ENCODE data around the gene NCOA7.

NCOA7 gene

DNA sequence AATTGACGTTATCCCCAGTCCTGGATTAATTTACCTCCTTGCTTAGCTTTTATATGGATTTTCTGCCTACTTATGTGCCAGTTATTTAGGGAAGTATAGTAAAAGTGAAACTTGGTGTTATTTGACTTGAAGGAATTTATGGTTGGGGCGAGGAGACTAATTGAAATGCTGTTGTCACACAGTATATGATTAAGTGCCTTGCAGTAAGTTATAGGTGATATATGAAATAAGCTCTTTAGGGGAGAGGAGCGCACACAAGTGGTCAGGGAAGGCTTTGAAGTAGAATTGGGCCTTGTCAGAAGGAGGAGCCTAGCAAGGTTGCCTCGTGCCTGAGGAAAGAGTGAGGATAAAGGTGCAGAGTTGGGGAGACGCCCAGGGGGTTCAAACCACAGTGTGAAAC lies 20.5 kb downstream of the NCOA7 start:
- no peak for DNase-seq (ENCODE audit: low spot score)

DNA sequence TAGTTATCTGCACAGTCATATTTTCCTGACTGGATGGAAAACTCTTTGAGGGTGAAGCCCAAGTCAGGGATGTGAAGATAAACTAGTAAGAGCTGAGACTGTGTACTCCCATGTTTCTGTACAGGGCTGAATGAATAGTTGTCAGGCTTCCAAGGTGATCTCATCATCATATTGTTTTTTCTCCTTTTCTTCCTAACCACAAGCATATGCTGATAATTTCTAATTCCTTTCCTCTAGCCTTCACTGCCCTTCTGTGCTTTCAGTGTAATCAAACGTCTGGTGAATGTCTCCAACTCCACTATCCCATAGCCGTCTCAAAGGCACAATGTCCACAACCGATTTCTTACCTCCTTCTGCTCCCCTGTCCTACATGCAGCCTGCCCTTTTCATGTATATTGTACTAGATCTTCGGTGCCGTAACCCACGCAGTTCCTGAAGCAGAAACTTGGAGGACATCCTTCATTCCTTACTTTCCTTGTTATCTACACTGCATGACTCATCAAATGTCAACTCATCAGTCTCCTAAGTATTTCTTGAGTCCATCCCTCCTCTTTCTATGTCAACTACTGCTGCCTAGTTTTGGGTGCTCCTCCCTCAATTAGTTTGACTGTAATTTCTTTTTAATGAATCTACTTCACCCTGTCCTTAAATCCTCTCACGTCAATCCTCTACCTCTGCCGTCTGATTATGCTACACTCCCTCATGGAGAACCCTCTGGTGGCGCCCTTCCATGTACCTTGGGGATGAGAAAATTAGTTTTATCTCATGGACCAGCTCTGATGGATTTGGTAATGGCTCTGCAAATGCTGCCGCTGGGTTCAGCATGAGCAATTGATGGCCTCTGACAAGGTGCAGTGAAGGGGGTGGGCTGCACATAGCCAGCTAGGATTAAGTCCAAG lies 21.9 kb downstream of the NCOA7 start:
- DNase-seq (ENCODE audit: low spot score): no peak

DNA sequence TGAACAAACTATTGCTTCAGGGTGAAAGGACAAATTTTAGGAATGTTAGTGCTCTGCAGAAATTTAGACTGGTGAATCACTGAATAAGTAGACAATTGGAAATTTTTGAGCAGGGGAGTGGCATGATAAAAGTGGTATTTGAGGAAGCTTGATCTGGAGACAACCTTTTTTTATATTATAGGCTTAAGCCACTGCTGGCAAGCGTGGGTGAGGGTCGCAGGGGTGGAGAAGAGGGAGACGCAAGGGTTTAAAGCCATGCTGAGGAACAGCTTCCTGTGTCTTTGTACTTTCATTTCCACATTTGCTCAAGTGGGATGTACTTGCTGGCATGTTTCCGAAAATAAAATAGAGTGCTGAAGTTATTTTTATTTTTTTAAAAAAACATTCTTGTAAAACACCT lies 23.7 kb downstream of the NCOA7 start:
- DNase-seq (ENCODE audit: low spot score): no peak

DNA sequence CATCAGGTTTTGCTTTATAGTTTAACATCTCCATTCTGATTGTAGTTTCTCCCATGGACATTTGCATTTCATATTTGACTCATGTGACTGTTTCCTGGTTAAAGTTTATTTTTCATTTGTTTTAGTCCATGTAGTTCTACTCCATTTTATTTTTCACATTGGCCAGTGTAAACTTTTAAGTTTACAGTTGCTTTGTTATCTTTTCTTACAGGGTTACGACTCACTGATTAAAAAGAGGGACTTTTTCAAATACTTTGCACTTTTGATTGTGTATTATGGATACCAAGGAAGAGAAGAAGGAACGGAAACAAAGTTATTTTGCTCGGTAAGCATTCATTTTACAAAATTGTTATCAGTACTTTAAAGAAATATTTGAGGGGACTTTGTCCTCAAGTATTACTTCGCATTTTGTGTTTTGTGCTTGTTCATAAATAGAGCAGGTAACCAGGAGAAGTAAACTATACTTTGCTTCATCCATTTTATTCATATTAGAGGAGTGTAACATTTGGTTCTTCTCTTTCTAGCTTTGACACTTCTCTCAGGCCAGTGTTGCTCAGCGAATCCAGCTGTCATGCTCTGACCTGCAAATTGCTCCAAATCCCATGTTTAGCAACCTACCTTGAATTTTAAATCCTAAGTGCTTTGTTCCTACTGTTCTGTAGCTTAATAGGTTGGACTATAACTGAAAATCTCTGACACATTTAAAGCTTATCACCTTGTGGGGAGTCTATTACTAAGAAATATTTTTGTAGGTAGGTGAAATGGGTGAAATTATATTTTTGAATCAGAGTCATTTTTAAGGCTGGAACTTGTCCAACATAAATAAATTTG lies 24.5 kb downstream of the NCOA7 start:
- DNase-seq (ENCODE audit: low spot score): no peak

DNA sequence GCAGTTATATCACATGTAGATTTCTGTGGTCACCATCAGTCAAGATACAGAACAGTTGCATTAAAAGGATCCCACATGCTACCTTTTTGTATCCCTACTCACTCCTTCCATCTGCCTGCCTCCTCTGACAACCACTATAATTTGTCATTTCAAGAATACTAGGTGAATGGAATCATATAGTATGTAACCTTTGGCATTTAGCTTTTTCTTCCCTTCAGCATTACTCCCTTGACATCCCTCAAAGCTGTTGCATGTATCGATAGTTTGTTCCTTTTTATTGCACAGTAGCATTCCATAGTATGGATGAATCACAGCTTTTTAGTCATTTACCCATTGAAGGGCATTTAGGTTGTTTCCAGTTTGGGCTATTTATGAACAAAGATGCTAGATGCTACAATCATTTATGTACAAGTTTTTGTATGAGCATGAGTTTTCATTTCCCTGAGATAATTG lies 26.1 kb downstream of the NCOA7 start:
- DNase-seq (ENCODE audit: low spot score): no peak

DNA sequence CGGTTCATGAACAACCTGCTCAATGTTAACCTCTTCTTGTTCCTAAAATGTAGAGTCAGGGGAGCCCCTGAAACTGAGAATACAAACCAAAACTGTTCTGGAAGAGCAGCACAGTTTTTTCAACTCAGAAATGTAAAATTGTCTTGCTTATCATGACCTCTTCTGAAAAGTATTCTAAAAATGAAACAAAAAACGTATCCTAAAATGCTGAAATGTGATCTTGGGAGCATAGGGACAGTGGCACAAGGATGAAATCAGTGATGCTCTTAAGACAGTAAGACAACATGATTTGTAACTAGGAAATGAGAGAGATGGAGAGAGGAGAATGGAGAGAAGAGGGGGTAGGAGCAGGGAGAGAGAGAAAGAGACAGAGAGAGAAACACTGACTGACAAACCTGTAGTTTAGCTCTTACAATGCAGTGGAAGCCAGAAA lies 27.5 kb downstream of the NCOA7 start:
- no peak for DNase-seq (ENCODE audit: low spot score)

DNA sequence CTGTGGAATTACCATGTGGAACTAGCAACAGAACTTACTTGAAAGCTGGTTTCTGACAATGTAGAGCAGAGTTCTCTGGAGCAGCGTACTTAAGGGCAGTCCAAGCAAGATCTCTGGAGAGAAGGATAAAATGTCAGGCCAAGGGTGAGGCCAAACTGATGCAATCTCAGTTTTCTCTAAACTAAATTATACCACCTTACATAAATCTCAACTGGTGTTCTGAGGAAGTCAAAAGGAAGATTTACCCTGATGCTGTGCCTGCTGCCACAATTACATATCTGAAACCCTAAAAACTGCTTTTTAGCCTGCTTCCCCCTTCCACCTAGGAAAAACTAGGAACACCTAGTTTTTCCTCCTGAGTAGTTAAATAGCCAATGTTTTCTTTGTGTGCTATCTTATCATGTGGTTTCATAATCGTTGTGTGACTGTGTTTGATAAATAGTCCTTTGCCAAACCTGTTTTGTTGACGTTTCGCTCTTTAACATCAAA lies 28.1 kb downstream of the NCOA7 start:
- no peak for DNase-seq (ENCODE audit: low spot score)

DNA sequence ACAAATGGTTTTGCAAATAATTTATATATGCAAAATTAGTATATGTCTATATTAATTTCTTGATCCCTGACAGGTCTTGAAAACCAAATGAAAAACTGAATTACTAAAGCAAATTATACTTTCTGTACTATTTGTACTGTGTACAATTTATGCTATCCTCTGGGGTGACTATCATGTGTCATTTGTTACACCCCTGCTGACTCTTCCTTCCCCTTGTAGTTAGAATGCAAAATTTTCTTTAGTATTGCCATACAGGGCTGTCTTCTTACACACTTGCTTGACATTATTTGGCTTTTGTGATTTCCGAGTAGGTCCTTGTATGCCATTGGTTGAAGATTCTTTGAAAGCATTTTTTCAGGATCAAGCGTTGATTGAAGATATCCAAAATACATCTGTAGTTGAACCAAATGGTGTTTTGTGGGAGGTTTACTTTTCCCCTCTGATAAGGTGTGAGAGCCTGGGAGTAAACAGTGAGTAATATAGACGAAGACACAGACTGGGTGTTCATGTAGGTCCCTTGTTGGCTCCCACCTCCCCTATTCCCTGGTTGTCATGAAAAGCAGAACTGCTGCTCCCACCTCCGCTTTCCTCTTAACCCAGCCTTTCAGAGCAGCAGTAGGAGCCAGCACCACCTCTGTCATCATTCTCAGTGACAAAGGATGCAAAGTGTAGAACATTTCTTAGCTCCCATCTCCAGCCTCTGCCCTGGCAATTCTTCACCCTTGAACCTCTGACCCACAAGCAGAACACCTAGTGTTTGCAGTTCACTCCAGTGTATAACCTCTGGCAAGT lies 29.0 kb downstream of the NCOA7 start:
- no peak for DNase-seq (ENCODE audit: low spot score)

DNA sequence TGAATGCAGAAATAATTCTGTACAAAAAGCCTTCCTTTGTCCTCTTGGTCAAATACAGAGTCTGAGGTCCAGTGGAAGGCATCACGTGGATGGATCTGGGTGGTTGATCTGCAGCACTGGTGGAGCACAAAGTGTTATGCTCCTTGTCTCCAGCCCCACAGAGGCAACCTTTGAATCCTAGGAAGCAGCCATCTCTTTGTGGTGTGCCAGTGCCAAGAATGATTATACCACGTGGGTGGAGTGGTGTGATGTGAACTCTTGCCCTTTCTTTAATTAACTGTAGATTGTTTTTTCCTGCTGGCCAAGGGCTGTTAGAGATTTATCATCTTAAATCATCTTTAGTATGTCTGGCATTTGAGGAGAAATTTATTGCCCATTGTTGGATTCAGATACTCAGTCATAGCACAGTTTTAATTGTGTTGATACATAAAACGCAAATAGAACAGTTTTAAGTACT lies 31.1 kb downstream of the NCOA7 start:
- DNase-seq (ENCODE audit: low spot score): peak; percentile 67

DNA sequence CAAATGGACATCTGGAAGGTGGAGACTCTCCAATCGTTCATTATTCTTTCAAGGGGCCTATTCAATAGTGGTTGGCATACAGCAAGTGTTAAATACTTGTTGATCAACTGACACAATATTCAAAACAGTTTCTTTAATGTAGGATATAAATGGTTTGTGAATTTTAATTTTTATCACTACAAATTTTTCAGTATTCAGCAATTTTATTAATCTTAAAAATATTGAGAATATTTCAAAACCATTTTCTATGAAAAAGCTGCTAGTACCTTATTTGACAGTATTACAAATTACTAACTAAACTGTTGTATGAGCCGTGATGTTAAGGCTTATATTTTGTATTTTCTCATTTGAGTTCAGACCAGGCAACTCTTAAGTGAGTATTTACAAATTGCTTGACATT lies 32.4 kb downstream of the NCOA7 start:
- DNase-seq (ENCODE audit: low spot score): no peak

DNA sequence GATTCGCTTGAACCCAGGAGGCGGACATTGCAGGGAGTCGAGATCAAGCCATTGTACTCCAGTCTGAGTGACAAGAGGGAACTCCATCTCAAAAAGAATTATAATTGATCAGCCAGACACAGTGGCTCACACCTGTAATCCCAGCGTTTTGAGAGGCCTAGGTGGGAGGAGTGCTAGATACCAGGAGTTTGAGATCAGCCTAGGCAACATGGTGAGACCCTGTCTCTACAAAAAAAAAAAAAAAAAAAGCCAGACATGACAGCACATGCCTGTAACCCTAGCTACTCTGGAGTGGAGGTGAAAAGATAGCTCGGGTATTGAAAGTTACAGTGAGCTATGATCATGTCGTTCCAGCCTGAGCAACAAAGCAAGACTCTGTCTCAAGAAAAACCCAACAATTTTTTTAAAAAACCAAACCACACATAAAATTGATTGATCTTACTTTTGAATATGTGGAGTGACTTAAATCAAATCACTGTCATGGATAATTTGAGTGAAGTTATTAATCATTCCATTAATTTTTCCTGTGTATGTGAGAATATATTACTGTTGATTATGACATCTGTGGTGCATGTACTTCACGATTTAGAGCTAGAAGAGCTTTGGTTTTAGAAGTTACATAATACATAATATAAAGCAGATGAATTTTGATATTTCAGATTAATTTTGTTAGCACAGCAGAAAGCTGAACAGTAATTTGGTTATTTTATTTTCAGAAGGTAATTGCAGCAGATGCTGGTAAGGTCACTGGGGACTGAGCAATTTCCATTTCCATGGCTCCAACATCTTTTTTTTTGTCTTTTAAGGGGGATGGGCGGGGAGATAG lies 34.4 kb downstream of the NCOA7 start:
- DNase-seq (ENCODE audit: low spot score): no peak

DNA sequence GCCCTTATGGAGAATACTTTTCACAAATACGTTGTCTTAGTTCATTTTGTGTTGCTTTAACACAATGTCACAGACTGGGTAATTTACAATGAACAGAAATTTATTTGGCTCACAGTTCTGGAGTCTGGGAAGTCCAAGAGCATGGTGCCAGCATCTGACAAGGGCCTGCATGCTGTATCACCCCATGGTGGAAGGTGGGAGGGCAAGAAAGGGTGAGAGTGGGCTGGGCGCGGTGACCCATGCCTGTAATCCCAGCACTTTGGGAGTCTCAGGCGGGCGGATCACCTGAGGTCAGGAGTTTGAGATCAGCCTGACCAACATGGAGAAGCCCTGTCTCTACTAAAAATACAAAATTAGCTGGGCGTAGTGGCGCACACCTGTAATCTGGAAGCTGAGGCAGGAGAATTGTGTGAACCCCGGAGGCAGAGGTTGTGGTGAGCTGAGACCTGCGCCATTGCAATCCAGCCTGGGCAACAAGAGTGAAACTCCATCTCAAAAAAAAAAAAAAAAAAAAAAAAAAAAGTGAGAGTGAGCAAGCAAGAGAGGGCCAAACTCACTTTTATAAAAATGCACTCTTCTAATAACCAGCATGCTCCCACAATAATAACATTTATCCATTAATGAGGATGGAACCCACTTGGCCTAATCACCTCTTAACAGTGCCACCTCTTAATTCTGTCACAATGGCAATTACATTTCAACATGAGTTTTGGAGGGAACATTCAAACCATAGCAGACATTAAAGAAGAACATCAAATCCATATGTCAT lies 36.1 kb downstream of the NCOA7 start:
- no peak for DNase-seq (ENCODE audit: low spot score)

DNA sequence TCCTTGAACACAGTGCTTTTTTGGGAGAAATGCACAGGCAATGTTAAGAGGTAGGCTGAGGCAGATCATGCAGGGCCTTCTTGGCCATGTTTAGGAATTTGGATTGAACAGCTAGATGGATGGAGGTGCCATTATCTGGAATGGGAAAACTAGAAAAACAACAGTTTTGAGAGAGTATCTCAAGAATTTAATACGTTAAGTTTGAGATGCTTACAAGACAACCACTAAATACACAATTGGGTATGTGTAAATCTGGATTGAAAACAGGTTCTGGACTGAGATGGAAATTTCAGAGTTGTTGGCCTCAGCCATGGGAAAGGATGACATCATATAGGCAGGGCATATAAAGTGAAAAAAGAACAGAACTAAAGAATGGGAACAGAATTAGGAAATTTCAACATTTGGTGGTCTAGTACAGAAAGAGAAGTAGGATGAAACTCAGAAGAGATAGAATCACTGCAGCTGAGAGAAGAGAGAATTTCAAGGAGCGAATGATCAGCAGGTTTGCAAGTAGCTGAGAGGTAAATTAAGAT lies 37.1 kb downstream of the NCOA7 start:
- DNase-seq (ENCODE audit: low spot score): no peak

DNA sequence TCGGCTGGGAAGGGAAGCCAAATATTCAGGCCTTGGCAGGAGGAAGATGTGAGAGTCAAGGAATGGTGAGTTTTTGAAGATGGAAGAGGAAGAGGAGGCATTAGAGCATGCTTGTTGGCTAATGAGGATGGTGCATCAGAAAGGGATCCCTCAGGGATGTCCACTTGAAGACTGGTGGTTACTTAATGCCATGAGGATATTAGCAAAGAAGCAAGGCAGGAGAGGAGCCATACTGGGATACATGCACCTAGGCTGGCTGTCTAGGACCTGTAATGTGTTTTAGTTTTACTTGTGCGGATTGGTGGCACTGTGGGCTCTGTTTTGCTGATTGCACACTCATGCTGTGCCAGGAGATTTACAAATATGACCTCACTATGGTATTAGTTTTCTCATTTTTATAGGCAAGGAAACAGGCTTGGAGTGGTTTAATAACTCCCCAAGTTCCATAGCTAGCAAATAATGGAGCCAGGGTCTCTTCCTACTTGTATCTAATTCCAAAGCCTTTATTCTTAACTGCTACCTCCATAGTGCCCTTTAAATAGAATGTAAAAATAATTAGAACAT lies 37.8 kb downstream of the NCOA7 start:
- DNase-seq (ENCODE audit: low spot score): no peak

DNA sequence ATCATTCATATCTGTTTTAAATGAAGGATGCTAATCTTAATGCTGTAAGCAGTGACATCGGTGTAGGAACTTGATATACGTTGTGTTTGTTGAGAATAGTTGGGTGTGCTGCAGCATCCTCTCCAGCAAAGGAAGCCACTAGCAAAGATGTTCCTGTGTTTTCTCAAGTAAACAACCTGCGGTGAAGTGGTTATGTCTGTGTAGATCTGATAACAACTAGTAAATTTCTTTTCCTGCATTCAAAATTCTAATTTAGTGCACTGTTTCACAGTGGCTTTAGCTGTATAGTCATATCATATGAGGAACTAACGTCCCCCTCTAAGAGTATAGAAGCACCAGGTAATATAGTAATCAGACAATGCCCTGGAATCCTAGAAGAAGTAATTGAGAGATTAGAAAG lies 38.7 kb downstream of the NCOA7 start:
- DNase-seq (ENCODE audit: low spot score): no peak

DNA sequence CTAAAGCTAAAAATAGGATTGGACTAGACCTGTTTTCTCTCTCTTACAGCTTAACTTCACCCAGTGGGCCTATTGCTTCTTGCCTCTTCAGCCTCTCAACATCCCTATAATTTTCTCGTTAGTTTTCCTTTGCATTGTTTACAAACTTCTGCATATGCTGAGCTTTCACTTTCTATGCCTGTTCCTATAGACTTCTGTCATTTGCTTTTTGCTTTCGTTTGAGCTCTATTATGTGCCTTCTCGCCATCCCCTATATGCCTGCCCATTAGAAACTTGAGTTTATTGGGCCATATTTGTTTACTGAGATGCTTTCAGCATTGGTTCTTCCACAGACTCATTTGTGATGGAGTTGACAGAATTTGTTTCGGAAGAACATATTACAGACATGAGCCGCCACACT lies 40.9 kb downstream of the NCOA7 start:
- DNase-seq (ENCODE audit: low spot score): no peak

DNA sequence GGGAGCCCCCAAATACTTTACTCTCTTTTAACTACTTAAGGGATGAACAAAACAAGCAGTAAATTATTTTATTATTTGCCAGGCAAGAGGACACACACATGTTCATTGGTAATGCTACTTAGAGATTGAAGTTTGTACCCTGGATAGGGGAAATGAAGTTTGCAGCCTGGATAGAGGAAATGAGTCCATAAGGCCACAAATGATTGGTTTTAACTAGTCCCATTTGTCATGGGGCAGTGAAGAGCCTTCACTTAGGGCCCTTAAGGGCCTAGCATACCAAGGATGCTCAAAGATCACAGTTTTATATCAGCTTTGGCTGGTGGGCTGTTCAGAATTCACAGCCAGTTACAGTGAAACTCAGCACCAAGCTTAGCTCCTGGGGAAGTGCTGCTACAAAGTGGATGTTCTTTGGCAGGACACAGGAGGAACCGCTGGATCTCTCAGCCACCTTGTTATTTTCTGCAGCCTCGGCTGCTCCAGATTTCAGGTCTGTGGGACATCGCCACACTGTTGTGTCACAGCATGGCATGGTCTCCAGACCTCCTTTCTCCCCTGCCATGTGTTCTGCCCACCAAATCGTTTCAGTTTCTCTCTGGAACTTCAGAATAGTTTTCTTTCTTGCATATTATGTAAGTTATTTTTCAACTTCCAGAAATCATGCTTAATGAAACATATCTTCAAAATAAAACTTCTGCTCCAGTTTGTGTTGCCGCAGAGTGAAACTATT lies 41.8 kb downstream of the NCOA7 start:
- no peak for DNase-seq (ENCODE audit: low spot score)

DNA sequence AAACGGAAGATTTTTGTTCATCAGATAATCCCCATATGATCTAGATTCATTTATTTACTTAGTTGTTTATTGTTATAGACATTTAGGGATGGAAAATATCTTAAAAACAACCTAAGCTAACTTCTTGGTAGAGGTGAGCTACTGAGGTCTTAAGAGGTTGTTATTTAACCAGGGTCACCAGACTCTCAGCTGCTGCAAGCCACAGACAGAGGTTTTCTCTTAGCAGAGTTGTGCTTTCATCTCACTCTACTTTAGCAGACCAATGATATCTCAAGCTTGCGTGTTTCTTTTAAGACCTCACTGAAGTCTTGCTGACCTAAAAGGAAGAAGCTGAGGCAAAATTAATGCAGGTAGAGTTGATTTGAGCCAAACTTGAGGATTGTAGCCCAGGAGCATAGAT lies 43.6 kb downstream of the NCOA7 start:
- DNase-seq (ENCODE audit: low spot score): no peak

DNA sequence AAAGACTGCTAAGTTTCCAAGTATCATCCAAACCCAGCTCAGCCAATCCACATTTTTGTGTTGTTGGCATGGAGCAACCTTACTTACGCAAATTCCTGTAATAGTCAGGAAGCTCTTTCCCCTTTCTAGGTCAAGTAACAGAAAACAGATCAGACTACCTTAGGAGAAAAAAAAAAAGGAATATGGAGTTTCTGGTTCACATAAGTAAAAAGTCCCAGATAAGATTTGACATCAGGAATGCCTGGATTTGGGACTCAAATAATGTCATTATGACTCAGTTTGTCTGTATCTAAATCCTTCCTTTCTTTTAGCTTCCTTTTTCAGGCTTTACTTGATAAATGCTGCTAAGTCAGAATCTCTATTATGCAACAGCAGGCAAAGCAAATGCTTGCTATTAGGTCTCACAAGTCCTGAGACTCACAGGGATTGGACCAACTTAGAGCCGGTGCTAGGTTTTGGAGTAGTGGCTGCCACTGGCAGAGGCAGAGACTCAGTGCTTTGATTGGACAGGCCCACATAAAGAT lies 44.5 kb downstream of the NCOA7 start:
- DNase-seq (ENCODE audit: low spot score): no peak

All from LoVo (cell line).